SK-N-SH treated with all-trans-retinoic acid at 6 μM for 48 hours (cell line): Measurements from ENCODE around the gene KRT81.

Experiments used
- ARNTL ChIP-seq: fragments of 450-650 bp; formaldehyde crosslinking; IDR thresholded peaks from 2 replicates; pipeline ENCODE4 v1.5.0; 2020; ENCODE audit warnings: low read depth, mild to moderate bottlenecking, moderate library complexity, borderline replicate concordance
- CSDC2 ChIP-seq: fragments of 250-450 bp; sonication (Bioruptor Pico); IDR thresholded peaks from 2 replicates; pipeline ENCODE4 v1.5.0; 2020; ENCODE audit warnings: mild to moderate bottlenecking, moderate library complexity
- GLIS3 ChIP-seq: fragments of 250-450 bp; sonication (Bioruptor Pico); IDR thresholded peaks from 2 replicates; pipeline ENCODE4 v1.5.0; 2020; ENCODE audit warnings: mild to moderate bottlenecking, moderate library complexity
- SNAI2 ChIP-seq: fragments of 250-450 bp; sonication (Bioruptor Pico); IDR thresholded peaks from 2 replicates; pipeline ENCODE4 v1.5.0; 2020; ENCODE audit warnings: mild to moderate bottlenecking, moderate library complexity
- TCF4 ChIP-seq: fragments of 250-450 bp; sonication (Bioruptor Pico); IDR thresholded peaks from 2 replicates; pipeline ENCODE4 v1.8.0; 2021; ENCODE audit warnings: mild to moderate bottlenecking, moderate library complexity, borderline replicate concordance
- ZNF8 ChIP-seq: fragments of 450-650 bp; formaldehyde crosslinking; IDR thresholded peaks from 2 replicates; pipeline ENCODE4 v1.5.0; 2020; ENCODE audit warnings: mild to moderate bottlenecking, moderate library complexity
- TF ChIP-seq, protein P1 (sequence below): fragments of 250-450 bp; sonication (Bioruptor Pico); IDR thresholded peaks from 2 replicates; pipeline ENCODE4 v1.8.0; 2020; ENCODE audit warnings: mild to moderate bottlenecking, moderate library complexity, borderline replicate concordance

DNA sequence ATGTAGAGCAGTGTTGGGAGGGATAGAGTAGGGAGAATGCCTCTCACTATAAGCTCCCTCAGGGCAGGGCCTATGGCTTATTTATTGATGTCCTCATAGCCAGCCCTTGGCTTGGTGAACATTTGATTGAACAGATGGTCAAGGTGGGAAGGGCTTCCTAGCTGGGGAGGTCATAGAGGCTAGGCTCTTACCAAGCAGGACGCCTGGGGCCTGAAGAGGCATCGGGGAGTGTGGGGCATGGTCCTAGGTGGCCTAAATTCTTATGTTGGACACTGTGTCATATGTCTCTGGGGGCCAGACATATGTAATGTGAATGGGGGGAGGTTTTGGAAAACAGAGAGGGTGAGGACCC lies 34.8 kb downstream of the KRT81 start:
- no peak for TF ChIP-seq ARNTL (CRISPR knock-in tag)
- no peak for TF ChIP-seq ZNF8 (CRISPR knock-in tag)
- no peak for TF ChIP-seq TCF4 (CRISPR knock-in tag)
- TF ChIP-seq CSDC2 (CRISPR knock-in tag): no peak
- TF ChIP-seq GLIS3 (CRISPR knock-in tag): no peak
- TF ChIP-seq, protein P1, sequence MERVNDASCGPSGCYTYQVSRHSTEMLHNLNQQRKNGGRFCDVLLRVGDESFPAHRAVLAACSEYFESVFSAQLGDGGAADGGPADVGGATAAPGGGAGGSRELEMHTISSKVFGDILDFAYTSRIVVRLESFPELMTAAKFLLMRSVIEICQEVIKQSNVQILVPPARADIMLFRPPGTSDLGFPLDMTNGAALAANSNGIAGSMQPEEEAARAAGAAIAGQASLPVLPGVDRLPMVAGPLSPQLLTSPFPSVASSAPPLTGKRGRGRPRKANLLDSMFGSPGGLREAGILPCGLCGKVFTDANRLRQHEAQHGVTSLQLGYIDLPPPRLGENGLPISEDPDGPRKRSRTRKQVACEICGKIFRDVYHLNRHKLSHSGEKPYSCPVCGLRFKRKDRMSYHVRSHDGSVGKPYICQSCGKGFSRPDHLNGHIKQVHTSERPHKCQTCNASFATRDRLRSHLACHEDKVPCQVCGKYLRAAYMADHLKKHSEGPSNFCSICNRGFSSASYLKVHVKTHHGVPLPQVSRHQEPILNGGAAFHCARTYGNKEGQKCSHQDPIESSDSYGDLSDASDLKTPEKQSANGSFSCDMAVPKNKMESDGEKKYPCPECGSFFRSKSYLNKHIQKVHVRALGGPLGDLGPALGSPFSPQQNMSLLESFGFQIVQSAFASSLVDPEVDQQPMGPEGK (CRISPR knock-in tag): no peak
- no peak for TF ChIP-seq SNAI2 (CRISPR knock-in tag)
